WERI-Rb-1 (cell line): ENCODE results near the gene SYNGAP1.

Source experiments
- DNase-seq: peaks from one replicate; pipeline ENCODE4 v3.0.0-alpha.2; 2020
- H3K27ac ChIP-seq: fragments of 250-450 bp; sonication (Bioruptor Pico); 2 replicates; pipeline ENCODE4 v1.5.1; 2020; ENCODE audit warnings: mild to moderate bottlenecking, moderate library complexity
- H3K27me3 ChIP-seq: fragments of 250-450 bp; sonication (Bioruptor Pico); 2 replicates; pipeline ENCODE4 v1.5.1; 2021; ENCODE audit warnings: mild to moderate bottlenecking, low read depth, moderate library complexity; ENCODE audit not compliant: insufficient read depth, severe bottlenecking
- H3K36me3 ChIP-seq: fragments of 250-450 bp; sonication (Bioruptor Pico); 2 replicates; pipeline ENCODE4 v1.5.1; 2020; ENCODE audit warnings: mild to moderate bottlenecking, moderate library complexity
- H3K4me3 ChIP-seq: 2 replicates; pipeline ENCODE4 v1.5.1; 2011; ENCODE audit warnings: low read depth, mild to moderate bottlenecking, control low read depth, low read length
- H3K9me3 ChIP-seq: fragments of 250-450 bp; sonication (Bioruptor Pico); 2 replicates; pipeline ENCODE4 v1.5.1; 2021; ENCODE audit warnings: mild to moderate bottlenecking, moderate library complexity; ENCODE audit not compliant: severe bottlenecking
- TF ChIP-seq, protein P1 (sequence below): IDR thresholded peaks from 2 replicates; pipeline ENCODE4 v1.5.1; 2011; ENCODE audit warnings: low read depth, mild to moderate bottlenecking, control low read depth, inconsistent platforms, low read length

SYNGAP1 gene

DNA sequence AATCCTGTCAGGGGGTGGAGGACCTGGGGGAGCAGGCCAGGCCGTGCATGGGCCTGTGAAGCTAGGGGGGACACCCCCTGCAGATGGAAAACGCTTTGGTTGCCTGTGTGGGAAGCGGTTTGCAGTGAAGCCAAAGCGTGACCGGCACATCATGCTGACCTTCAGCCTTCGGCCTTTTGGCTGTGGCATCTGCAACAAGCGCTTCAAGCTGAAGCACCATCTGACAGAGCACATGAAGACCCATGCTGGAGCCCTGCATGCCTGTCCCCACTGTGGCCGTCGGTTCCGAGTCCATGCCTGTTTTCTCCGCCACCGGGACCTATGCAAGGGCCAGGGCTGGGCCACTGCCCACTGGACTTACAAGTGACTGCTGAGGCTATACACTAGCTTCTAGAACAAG lies 36.3 kb downstream of the SYNGAP1 start:
- H3K27ac ChIP-seq: no peak overlapping the region
- H3K36me3 ChIP-seq: peaks cover 27% of the 10 kb centered on the region
- H3K9me3 ChIP-seq: no peaks in the 10 kb centered on the region
- no peak for DNase-seq
- H3K27me3 ChIP-seq: no peaks in the 10 kb centered on the region
- TF ChIP-seq, protein P1, sequence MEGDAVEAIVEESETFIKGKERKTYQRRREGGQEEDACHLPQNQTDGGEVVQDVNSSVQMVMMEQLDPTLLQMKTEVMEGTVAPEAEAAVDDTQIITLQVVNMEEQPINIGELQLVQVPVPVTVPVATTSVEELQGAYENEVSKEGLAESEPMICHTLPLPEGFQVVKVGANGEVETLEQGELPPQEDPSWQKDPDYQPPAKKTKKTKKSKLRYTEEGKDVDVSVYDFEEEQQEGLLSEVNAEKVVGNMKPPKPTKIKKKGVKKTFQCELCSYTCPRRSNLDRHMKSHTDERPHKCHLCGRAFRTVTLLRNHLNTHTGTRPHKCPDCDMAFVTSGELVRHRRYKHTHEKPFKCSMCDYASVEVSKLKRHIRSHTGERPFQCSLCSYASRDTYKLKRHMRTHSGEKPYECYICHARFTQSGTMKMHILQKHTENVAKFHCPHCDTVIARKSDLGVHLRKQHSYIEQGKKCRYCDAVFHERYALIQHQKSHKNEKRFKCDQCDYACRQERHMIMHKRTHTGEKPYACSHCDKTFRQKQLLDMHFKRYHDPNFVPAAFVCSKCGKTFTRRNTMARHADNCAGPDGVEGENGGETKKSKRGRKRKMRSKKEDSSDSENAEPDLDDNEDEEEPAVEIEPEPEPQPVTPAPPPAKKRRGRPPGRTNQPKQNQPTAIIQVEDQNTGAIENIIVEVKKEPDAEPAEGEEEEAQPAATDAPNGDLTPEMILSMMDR: no peak
- H3K4me3 ChIP-seq: no peak overlapping the region

DNA sequence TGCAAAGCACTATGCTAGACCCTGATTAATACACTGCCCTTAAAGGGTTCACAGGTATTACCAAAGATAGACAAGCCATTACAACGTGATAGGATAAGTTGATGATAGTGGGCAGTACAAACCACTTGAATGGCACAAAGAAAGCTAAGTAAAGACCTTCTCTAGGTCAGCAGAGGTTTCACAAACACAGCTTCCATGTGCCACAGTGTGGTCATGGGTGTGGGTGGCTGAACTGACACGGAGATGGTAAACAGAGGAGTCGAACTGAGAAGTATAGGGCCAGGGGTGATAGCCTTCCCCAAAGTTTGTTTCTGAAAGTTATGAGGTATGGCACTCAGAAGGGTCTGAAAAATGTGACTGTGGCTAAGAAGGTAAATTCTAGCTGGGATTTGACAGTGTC lies 38.8 kb downstream of the SYNGAP1 start:
- H3K4me3 ChIP-seq: no peak overlapping the region
- no peak for DNase-seq
- no peak overlapping the region for H3K27ac ChIP-seq
- H3K36me3 ChIP-seq: peaks cover 23% of the 10 kb centered on the region
- no peaks in the 10 kb centered on the region for H3K9me3 ChIP-seq
- no peaks in the 10 kb centered on the region for H3K27me3 ChIP-seq
- TF ChIP-seq, protein P1: no peak

DNA sequence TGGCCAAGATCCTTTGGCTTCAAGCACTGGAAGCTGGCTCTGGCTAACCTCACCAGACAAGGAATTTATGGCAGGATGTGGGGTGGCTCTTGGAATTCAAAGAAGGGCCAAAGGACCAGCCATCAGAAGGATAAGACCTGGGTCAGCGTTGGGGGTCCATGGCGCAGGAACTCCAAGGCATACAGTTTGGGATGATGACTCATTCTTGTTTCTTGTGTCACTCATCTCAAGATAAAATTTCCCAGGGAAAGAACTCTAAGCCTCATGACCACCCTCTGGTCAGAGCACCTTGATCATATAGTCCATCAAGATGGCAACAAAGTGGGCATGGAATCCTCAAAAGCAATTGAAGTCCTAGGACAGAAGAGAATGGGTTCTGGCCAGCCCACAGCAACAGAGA lies 39.4 kb downstream of the SYNGAP1 start:
- Histone ChIP-seq H3K4me3 (no peak overlapping the region), H3K27me3 (no peaks in the 10 kb centered on the region), H3K36me3 (peaks cover 23% of the 10 kb centered on the region), H3K27ac (no peak overlapping the region), H3K9me3 (no peaks in the 10 kb centered on the region)
- DNase-seq: no peak
- TF ChIP-seq, protein P1: no peak

DNA sequence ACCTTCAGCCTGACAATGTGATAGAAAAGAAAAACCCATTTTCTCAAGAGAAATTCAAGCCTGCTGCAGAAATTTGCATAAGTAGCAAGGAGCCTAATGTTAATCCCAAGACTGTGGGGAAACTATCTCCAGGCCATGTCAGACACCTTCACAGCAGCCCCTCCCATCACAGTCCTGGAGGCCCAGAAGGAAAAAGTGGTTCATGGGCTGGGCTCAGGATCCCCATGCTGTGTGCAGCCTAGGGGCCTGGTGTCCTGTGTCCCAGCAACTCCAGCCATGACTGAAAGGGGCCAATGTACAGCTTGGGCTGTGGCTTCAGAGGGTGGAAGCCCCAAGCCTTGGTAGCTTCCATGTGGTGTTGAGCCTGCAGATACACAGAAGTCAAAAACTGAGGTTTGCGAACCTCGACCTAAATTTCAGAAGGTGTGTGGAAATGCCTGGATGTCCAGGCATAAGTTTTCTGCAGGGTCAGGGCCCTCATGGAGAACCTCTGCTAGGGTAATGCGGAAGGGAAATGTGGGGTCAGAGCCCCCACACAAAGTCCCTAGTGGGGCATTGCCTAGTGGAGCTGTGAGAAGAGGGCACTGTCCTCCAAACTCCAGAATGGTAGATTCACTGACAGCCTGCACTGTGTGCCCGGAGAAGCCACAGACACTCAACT lies 46.3 kb downstream of the SYNGAP1 start:
- TF ChIP-seq, protein P1: no peak

DNA sequence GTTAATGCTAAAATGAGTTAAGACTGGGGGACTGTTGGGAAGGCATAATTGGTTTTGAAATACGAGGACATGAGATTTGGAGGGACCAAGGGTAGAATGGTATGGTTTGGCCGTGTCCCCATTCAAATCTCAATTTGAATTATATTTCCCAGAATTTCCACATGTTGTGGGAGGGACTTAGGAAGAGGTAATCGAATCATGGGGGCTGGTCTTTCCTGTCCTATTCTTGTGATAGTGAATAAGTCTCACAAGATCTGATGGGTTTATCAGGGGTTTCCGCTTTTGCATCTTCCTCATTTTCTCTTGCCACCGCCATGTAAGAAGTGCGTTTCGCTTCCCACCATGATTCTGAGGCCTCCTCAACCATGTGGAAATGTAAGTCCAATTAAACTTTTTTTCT lies 47.2 kb downstream of the SYNGAP1 start:
- TF ChIP-seq, protein P1: no peak
- peaks cover 11% of the 10 kb centered on the region for H3K9me3 ChIP-seq
- H3K36me3 ChIP-seq: no peaks in the 10 kb centered on the region
- H3K4me3 ChIP-seq: no peak overlapping the region
- DNase-seq: no peak
- no peaks in the 10 kb centered on the region for H3K27me3 ChIP-seq
- no peak overlapping the region for H3K27ac ChIP-seq

More for the DNA sequence above, 46.3 kb downstream of the SYNGAP1 start:
- H3K9me3 ChIP-seq: peaks cover 11% of the 10 kb centered on the region
- DNase-seq: no peak
- H3K27ac ChIP-seq: no peak overlapping the region
- H3K4me3 ChIP-seq: no peak overlapping the region
- no peaks in the 10 kb centered on the region for H3K36me3 ChIP-seq
- H3K27me3 ChIP-seq: no peaks in the 10 kb centered on the region

DNA sequence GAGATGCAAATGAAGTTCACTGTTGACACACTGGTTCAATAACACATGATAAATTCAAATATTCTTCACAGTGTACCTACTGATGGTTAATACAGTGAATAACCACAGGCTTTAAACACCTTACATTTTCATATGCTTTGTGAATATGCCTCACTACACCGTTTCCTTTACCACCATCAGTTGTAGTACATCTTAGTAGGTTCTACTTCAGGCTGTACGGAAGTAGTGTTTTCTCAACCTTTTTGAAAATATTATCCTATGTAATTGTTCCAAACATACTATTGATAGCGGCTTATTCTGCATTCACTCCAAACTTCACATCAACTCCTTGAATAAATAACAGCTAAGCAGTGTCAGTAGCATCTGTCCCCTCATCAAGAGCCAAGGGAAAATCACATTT lies 49.8 kb downstream of the SYNGAP1 start:
- Histone ChIP-seq H3K27ac (no peak overlapping the region), H3K36me3 (no peaks in the 10 kb centered on the region), H3K9me3 (peaks cover 11% of the 10 kb centered on the region), H3K27me3 (no peaks in the 10 kb centered on the region), H3K4me3 (no peak overlapping the region)
- TF ChIP-seq, protein P1: no peak
- DNase-seq: no peak
